Ammon's horn (tissue), 1 donor: Measurements from ENCODE around the gene SFMBT2.
"Not testable (repeated sequence)": the region's sequence is repeated elsewhere in the genome, so short reads cannot be mapped to it uniquely, and the experiment has no call there.

Experiments
- DNase-seq: peaks from one replicate; pipeline ENCODE4 v3.0.0-alpha.2; 2016; ENCODE audit warnings: low spot score

Gene SFMBT2

GRCh38 chr10:7401156-7401555, 9.7 kb downstream of the SFMBT2 start:
- no peak for DNase-seq

DNA sequence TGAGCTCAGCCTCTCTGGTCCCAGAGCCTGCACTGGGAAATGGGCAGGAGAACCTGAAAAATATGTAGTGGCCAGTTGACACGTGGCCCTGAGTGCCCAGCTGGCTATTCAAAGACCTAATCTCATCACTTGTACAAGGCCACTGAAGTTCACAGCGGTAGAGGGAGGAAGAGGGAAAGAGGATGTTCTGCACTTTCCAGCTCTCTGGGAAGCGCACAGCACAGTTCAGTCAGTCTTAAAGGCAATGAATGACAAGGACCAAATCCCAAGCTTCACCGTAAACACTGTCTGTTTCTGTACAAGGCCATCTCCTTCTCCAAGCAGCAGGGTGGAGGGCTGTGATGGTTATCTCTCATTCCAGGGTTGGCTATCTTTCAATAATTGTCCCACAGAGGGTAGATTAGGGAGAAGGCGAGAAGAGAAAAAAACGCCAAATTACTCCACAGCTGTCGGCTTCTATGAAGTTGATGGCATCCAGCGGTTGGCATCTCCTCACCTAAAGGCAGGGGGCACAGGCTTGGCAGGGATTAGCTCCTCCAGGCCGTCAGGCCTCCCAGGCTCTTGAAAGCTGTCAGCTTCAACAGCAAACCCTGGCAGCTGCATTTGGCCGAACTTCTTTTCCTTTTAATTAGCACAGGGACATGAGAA, 10.6 kb downstream of the SFMBT2 start:
- DNase-seq, result peak; percentile 24

- no peak for DNase-seq
Measured at GRCh38 chr10:7399533-7399932, 11.3 kb downstream of the SFMBT2 start.

GRCh38 chr10:7397049-7398035, 13.5 kb downstream of the SFMBT2 start:
- peak; percentile 21 for DNase-seq

DNA sequence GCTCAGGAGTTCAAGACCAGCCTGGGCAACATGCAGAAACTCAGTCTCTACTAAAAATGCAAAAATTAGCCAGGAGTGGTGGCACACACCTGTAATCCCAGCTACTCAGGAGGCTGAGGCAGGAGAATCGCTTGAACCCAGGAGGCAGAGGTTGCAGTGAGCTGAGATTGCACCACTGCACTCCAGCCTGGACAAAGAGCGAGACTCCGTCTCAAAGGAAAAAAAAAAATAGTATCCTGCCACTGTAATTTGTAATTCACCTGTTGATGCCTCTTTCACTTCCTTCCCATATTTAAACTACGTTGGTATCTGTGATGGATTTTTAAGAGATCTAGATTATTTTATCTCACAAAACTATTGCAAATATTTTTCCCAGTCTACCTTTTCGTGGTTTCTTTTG, 18.5 kb downstream of the SFMBT2 start:
- DNase-seq, result not testable (repeated sequence)

GRCh38 chr10:7391748-7392147, 19.1 kb downstream of the SFMBT2 start:
- DNase-seq, result no peak

GRCh38 chr10:7390689-7391110, 20.1 kb downstream of the SFMBT2 start:
- not testable (repeated sequence) for DNase-seq

DNA sequence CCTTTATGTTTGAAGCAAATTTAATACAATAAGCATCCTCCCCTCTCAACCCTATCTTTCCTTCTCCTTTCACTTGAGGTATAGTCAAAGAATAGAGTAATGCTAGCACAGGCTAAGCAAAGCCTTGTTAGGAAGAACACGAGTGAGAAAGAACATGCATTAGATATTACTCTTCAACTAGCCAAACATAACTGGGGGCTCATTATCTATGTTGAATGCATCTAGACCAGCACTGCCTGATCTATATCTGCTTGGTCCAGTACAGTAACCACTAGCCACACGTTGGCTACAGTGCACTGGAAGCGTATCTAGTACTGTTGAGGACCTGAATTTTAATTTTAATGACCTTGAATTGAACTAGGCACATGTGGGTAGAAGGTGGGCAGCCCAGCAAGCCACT, 21.0 kb downstream of the SFMBT2 start:
- no peak for DNase-seq

- no peak for DNase-seq
Measured at GRCh38 chr10:7389346-7389745, 21.5 kb downstream of the SFMBT2 start.

GRCh38 chr10:7388602-7389001, 22.2 kb downstream of the SFMBT2 start:
- DNase-seq, result no peak

DNA sequence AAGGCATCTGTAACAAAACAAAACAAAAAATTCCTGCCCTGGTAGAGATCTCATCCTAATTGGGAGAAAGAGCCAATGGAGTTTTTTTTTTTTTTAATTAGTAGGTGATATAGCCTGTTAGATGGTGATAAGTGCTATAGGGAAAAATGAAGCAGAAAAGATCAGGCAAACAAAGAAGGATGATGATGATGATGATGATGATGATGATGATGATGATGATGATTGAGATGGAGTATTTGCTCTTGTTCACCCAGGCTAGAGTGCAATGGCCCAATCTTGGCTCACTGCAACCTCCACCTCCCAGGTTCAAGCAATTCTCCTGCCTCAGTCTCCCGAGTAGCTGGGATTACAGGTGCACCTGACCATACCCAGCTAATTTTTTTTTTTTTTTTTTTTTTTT, 22.7 kb downstream of the SFMBT2 start:
- DNase-seq, result not testable (repeated sequence)

- no peak for DNase-seq
Measured at GRCh38 chr10:7385114-7385513, 25.7 kb downstream of the SFMBT2 start.

- no peak for DNase-seq
Measured at GRCh38 chr10:7383442-7383841, 27.4 kb downstream of the SFMBT2 start.

GRCh38 chr10:7380704-7381241, 30.1 kb downstream of the SFMBT2 start:
- DNase-seq, result no peak

GRCh38 chr10:7378602-7379403, 32.0 kb downstream of the SFMBT2 start:
- DNase-seq, result no peak

GRCh38 chr10:7377614-7378248, 33.1 kb downstream of the SFMBT2 start:
- DNase-seq, result no peak

- no peak for DNase-seq
Measured at GRCh38 chr10:7374795-7375194, 36.0 kb downstream of the SFMBT2 start.

DNA sequence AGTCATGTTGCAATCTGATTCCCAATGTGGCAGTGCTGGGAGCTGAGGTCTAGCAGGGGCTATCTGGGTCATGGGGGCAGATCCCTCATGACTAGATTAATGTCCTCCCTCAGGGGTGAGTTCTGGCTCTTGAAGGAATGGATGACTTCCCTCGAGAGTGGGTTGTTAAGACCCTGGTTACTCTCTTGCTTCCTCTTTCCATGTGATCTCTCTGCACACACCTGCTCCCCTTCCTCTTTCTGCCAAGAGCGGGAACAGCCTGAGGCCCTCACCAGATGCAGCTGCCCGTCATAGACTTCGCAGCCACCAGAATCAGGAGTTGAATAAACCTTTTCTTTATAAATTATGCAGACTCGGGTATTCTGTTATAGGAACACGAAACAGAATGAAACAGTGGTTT, 37.8 kb downstream of the SFMBT2 start:
- DNase-seq, result no peak

GRCh38 chr10:7372504-7372903, 38.3 kb downstream of the SFMBT2 start:
- DNase-seq, result no peak

DNA sequence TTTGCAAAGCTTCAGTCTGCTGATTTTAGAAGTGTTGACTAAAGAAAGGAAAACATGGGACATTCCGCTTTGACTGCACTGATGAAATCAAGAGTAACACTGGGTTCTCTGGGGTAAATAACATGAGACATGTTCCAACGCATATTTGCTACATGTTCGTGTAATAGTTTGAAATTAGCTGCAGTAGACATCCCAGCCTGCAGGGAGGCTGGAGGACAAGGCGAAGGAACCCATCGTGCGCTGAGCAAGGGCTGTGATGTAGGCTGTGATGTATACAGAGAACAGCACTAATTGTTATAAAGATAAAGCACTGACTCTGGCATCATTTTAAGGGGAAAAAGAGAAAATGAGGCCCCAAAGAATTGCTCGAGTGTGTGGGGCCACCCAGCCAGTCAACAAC, 40.3 kb downstream of the SFMBT2 start:
- DNase-seq, result no peak

GRCh38 chr10:7365027-7365745, 45.6 kb downstream of the SFMBT2 start:
- no peak for DNase-seq
